ENCODE measurements around the gene SEMA3D. TPM values are rescaled to one million over a fixed set of nuclear protein-coding genes. Genes with fewer than 3 reads are reported as not detected.

SEMA3D gene
- total RNA-seq, 1 experiment from 2014 or later, result 1.4 TPM

GRCh38 chr7:85022064-85022697 lies 164.7 kb downstream of the SEMA3D start:
- no peak overlapping the region for H3K4me2 ChIP-seq (ENCODE audit: low read length)
- ATAC-seq (no peak), DNase-seq (ENCODE audit: low read depth, low spot score) (no peak)
- ChIA-PET CTCF (interaction anchor here (0.9 to 6.5 kb wide), 6 partner anchors 808 to 1086 kb away, joined by 3 to 72 read pairs (median 6); no protein-coding TSS in a partner anchor), POLR2A (no interaction called here), RAD21 (ENCODE audit: low non-redundant PET in 1 of 2, low total read pairs in 2 of 2, uncharacterized antibody in 2 of 2, unreplicated experiment in 2 of 2) (interaction anchor here in 1 of 2 experiments (0.6 kb wide), 1 partner anchor 924 kb away, joined by 4 read pairs; no protein-coding TSS in a partner anchor)
- intact Hi-C loops (cut with micrococcal nuclease), result loop anchor here (5.0 to 10.0 kb wide), 3 partner anchors 110 to 835 kb away; no protein-coding TSS in a partner anchor
- H3K9me3 ChIP-seq (ENCODE audit: control insufficient read depth in 1 of 2, insufficient read depth in 1 of 2, low read depth in 1 of 2, low read length in 2 of 2), result no peaks in the 10 kb centered on the region
- no peak overlapping the region for H3K9ac ChIP-seq (ENCODE audit: low read length)
- no peaks in the 10 kb centered on the region for H3K27me3 ChIP-seq (ENCODE audit: insufficient read depth, low read length)
- H3K4me1 ChIP-seq (ENCODE audit: control insufficient read depth in 1 of 2, insufficient read depth in 2 of 2, low read length in 2 of 2), result no peaks in the 10 kb centered on the region
- H3K79me2 ChIP-seq (ENCODE audit: insufficient read depth, low read length), result no peaks in the 10 kb centered on the region
- no TSS peak for BruUV-seq (replicated peaks)
- TF ChIP-seq SRF (IDR thresholded peaks at IDR 0.05; ENCODE audit: low read depth) (no peak), EGR1 (IDR thresholded peaks at IDR 0.05; ENCODE audit: low read depth) (no peak), MAX (IDR thresholded peaks at IDR 0.05) (no peak), ZFX (IDR thresholded peaks at IDR 0.05) (no peak), SP1 (IDR thresholded peaks at IDR 0.05; ENCODE audit: low read depth) (no peak), TCF7L2 (IDR thresholded peaks at IDR 0.05; ENCODE audit: borderline replicate concordance, extremely low read depth, insufficient read depth, insufficient read length) (no peak), FOSL1 (IDR thresholded peaks at IDR 0.05; ENCODE audit: low read depth) (no peak), RAD21 (IDR thresholded peaks at IDR 0.05; ENCODE audit: low read depth) (no peak), ZNF274 (IDR thresholded peaks at IDR 0.05; ENCODE audit: low read depth, low read length) (no peak), CBX3 (IDR thresholded peaks at IDR 0.05; ENCODE audit: low read depth) (no peak), JUND (IDR thresholded peaks at IDR 0.05) (no peak), YY1 (IDR thresholded peaks at IDR 0.05; ENCODE audit: extremely low read depth, insufficient replicate concordance, low read depth, low read length) (no peak), EZH2 (IDR thresholded peaks at IDR 0.05) (no peak)
- TF ChIP-seq, protein P1, sequence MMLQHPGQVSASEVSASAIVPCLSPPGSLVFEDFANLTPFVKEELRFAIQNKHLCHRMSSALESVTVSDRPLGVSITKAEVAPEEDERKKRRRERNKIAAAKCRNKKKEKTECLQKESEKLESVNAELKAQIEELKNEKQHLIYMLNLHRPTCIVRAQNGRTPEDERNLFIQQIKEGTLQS (IDR thresholded peaks at IDR 0.05), result no peak
- TF ChIP-seq, protein P2, sequence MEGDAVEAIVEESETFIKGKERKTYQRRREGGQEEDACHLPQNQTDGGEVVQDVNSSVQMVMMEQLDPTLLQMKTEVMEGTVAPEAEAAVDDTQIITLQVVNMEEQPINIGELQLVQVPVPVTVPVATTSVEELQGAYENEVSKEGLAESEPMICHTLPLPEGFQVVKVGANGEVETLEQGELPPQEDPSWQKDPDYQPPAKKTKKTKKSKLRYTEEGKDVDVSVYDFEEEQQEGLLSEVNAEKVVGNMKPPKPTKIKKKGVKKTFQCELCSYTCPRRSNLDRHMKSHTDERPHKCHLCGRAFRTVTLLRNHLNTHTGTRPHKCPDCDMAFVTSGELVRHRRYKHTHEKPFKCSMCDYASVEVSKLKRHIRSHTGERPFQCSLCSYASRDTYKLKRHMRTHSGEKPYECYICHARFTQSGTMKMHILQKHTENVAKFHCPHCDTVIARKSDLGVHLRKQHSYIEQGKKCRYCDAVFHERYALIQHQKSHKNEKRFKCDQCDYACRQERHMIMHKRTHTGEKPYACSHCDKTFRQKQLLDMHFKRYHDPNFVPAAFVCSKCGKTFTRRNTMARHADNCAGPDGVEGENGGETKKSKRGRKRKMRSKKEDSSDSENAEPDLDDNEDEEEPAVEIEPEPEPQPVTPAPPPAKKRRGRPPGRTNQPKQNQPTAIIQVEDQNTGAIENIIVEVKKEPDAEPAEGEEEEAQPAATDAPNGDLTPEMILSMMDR (IDR thresholded peaks at IDR 0.05 in 2 of 3, conservative IDR thresholded peaks at IDR 0.05 in 1 of 3; ENCODE audit: borderline replicate concordance in 1 of 3, insufficient read depth in 1 of 3, low read depth in 2 of 3, low read length in 2 of 3), result no peak
- H3K36me3 ChIP-seq (ENCODE audit: control insufficient read depth in 1 of 2, insufficient read depth in 2 of 2, low read length in 2 of 2), result no peaks in the 10 kb centered on the region
- no peak overlapping the region for H3K27ac ChIP-seq (ENCODE audit: low read depth, low read length)
- H3K9me2 ChIP-seq (ENCODE audit: insufficient read depth), result no peaks in the 10 kb centered on the region
- peak overlapping the region; percentile 38 for H2AFZ ChIP-seq (ENCODE audit: low read depth, low read length, poor library complexity, severe bottlenecking)
- no peak overlapping the region for H3K4me3 ChIP-seq (replicated peaks in 1 of 2; ENCODE audit: low read depth in 1 of 2, low read length in 2 of 2)
- H4K20me1 ChIP-seq (ENCODE audit: insufficient read depth), result no peaks in the 10 kb centered on the region
